ENCODE results near the gene C2orf92.
"Not testable (repeated sequence)": the region's sequence is repeated elsewhere in the genome, so short reads cannot be mapped to it uniquely, and the experiment has no call there.

C2orf92 gene

DNA sequence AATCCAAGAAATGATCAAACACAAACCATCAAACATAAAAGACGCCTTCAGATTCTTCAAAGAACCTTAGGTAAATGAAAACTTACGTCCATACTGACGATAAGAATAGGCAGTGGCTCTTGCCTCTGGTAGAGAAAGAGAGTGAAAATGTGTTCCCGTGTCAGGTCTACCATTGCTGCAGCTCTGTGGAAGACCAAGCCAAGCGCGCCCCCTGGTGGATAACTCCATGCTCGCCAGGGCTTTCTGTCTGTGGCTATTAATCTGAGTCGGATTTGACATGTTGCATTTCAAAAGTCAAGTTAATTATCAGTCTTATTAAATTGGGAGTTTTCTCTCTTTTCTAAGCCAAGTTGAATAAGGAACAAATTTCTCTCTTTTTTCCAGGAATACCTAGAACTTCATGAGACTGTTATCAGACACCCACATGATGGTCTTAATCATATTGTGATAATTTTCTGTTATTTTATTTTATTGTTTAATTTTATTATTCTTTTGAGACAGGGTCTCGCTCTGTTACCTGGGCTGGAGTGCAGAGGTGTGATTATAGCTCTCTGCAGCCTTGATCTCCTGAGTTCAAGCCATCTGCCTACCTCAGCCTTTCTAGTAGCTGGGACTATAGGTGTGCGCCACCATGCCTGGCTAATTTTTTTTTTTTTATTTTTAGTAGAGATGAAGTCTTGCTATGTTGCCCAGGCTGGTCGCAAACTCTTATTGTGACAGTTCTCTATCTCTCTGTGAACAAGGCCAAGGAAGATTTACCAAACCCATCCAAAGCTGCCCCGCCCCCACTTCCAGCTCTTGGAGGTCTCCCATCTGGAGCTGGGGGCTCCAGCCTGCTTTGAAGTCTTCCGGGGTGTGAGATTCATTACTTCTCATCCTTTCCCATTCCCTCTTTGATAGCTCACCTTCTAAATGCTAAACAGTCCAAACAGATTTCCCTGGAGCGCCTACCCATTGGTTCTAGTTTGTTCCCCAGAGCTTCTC lies 28.0 kb downstream of the C2orf92 start:
- DNase-seq: peak; percentile 53 to 87

DNA sequence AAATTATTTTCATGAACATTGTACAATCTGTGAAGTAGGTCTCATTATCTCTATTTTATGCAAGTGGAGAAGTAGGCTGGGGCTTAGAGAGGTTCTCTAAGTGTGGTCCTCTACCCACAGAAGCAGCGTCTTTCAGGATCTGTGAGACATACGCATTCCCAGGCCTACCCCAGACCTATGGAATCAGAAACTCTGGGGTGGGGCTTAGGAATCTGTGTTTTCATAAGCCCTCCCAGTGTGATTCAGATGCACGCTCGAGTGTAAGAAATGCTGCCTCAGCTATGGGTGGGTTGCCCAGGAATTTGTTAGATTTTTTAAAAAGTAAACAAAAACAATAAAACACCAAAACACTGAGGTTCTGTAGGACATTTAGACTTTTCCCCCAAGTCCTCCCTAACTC lies 29.0 kb downstream of the C2orf92 start:
- DNase-seq: no peak

DNA sequence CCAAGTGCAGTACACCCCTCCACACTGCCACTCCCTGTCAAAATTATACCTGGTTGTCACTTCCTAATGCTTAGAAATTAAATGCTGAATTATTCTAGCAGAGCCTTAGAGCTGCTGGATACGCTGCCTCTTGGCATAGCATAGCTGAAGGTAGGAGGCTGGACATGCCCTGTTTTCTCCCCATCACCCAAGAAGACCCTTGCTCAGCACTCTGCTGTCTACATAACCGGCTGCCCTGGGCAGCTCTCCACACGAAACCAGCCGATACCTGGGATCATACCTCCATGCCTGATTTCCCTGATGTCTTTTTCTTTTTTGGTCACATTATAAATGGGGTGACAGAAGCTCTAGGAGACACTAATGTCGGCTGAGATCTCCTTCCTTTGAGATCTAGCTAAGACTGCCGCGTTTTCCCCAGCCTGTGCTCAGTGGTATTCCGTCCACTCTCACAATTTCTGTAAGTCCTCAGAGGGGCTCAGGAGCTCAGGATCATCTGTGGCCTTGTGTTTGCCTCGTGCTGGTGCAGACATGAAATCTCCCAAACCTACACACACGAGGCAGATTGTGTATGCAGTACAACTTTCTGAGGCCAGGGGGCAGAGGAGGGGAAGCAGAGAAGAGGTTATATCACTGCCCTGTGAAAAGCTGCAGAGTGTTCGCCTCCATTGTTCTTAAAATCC lies 30.4 kb downstream of the C2orf92 start:
- peak; percentile 26 to 56 for DNase-seq

DNA sequence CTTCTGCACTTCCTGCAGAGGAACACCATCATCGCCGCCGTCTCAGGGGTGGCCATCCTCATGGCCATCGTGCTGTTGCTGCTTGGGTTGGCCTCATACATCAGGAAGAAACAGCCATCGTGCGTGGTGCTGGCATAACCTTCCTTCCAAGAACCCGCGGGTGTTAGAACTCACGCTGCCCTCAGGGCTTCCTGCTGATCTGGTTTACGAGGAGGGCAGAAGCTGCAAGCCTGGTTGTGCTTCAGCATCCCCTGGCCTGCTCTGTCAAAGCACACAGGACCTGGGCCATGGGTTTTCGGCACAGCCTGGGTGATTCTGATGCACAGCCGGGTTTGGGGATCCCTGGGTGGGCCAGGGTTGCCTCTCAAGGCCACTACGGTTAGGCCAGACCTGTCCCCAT lies 31.7 kb downstream of the C2orf92 start:
- DNase-seq: no peak

DNA sequence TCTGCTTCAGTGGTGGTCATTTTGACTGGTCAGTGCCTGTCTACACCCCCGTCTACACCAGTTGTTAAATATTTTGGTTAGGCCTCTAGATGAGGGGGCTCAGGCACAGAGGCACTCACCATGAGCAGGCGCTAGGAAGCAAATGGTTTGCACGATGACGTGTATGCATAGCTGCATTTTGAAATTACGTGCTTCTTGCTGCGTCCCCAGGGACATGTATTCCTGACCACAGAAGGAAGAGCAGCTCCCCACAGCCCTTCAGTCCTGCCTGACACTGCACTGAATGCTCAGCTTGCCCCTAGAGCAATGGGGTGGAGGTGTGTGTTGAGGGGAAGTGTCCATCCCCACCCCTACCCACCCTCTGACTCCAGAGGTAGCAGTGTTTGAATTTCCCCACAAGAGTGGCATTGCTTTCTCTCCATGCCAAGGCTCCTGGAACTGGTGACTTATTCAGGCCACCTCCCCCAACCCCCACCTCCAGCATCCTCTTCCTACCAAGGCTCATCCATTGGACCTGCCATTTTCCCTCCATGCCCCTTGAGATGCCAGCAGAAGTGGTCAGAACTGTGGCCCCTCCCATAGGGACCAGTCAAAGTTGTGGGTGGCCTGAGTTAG lies 32.4 kb downstream of the C2orf92 start:
- no peak for DNase-seq

DNA sequence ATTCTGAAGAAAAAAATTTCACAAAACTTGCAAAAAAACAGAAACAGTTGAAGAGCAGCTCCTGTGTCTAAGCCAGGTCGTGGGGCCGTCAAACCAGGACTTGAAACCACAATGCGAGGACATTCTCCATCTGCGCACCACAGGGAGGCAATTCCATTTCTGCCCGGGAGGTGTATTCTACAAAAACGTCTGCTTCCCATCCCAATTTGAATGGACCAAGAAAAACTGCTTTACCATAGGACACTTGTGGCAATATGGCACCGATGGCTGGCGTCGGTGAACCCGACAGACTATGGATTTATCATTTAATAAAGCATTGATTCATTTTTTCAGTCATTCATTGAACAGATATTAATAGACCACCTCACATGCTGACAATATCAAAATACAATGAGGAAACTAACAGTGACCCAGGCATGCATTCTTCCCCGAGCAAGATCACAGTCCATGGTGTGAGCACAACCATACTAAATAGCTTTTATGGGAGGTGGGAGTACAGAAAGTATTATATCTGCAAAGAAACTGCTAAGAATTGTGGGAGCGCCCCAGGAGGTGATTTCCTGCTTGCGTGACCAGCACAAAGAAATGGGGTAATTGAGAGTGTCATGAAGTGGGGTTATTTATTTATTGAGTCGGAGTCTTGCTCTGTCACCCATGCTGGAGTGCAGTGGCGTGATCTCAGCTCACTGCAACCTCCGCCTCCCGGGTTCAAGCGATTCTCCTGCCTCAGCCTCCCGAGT lies 33.4 kb downstream of the C2orf92 start:
- no peak for DNase-seq

DNA sequence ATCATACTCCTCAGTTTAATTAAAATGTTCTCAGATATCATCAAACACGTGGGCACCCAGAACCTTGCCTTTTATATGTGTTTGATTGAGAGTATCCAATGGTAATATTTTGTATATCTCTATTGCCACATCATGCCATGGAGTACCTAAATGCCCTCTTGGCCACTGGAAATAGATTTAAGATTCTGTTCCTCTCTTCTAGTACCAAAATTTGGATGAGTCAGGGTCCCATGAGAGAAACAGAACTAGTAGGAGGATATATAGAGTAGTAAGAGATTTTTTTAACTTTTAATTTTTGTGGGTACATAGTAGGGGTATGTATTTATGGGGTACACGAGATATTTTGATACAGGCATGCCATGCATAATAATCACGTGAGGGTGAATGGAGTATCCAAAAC lies 34.2 kb downstream of the C2orf92 start:
- no peak for DNase-seq

DNA sequence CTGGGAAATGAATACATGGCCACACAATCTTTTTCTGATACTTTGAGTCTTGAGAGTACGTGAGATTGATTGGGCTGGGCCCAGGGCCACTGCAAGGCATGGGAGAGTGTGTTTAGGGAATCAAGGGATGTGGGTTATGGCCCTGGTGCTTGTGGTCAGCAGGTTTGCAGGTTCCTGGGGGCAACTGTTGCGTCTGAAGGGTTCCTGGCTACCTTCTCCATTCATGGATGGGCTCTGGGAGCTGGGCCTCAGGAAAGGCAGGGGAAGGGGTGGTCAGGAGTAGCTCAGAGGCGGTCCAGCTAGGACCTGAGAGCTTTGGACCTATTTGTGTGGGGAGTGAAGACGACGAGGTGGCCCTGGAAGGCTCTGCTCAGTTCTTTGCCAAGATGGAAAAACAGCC lies 35.5 kb downstream of the C2orf92 start:
- no peak for DNase-seq

DNA sequence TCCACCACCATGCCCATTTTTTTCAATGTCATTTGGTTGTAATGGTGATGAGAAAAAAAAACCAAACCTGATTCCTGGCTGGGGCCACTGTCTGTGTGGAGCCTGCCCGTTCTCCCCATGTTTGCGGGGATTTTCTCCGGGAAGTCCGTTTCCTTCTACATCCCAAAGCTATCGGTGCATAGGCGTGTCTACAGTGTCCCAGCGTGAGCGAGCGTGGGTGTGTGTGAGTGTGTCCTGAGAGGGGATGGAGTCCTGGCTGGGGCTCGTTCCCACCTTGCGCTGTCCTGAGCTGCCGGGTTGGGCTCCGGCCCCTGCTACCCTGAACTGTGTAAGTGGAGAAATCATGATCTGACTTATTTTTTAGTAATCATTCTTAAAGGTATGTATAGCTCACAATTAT lies 36.6 kb downstream of the C2orf92 start:
- DNase-seq: no peak

DNA sequence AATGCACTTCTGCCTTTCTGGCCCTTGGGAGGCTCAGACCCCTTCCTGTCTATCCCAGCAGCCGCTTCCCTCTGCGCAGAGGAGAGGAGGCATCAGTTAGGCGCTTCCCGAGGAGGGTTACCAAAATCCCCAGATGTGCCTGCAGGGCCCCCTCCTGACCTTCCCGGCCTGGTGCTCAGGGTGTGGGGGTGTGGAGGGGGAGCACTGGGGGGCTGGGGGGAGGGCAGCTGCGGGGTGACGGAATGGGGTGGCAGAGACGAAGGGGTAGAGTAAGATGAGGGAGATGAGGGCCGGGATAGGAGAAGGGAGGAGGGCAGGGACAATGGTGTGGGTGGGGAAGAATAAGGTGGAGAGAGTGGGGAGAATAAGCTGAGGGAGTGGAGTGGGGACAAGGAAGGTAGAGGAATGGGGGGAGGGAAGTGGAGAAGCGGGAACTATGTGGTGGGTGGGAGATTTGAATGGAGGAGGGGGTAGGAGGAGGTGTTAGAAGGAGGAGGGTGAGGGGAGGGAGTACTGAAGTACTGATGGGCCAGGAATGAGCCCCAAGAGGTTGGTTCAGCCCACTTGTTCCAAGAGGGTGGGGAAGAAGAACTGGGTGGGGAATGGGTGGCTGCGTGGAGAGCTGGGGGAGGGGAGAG lies 37.3 kb downstream of the C2orf92 start:
- no peak for DNase-seq

DNA sequence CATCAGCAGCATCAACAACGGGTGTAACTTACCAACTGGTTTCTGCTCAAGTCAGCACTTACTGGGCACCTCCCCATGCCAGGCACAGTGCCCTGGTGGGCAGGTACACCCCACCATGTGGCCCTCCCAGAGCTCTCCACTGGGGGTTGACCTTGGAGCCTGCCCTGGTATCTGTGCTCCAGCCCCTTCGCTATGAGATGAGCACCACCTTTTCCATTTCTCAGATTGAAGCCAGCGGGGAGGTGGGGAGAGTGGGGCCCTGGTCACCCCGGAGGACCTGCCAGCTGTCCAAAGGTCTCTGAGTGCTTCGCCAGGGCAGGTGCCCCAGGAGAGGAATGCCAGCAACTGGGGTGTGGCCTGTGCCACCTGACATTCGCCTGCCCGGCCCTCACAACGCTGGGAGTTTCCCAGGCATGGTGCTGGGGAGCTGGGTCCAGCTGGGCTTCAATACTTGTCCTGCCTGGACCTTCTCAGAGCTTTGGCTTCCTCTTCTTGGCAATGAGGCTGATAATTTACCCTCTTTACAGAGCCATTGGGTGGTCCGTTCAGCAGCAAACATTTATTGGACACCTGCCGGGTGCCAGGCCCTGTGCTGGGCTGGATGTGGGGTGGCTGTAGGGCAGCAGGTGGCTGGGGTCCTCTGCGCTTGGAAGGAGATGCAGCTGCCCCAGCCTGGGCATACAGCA lies 38.0 kb downstream of the C2orf92 start:
- no peak for DNase-seq

DNA sequence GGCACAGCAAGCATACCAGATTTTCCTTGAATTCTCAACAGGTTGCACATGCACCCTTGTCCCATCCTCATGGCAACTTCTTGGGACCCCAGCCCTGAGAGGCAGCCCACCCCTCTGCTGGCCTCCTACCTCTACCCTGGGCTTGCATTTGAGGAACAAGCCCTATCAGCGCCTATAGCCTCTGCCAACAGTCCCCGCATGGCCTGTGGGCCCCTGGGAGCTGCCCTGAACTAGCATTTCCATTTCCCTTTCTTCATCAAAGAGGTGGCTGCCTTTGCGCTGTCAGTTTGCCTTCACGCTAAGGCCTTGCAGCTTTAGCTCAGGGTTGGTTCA lies 38.5 kb downstream of the C2orf92 start:
- no peak for DNase-seq

DNA sequence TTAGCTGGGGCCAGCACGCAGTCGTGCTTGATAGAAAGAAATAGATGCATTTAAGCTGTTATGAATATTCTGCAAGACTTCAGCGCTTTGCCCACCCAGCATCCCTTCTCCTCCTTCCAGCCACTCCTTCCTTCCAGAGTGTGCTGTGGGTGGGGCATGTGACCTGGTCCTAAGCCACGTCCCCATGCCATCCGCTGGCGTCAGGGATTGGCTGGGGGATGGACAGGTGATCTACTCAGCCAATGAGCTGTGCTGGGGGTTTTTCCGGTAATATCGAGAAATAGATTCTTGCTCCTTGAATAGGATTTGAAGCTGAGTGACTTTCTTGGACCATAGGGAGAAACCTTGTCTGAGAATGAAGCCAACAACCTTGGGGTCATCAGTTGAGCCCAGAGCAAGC lies 39.1 kb downstream of the C2orf92 start:
- DNase-seq: no peak

DNA sequence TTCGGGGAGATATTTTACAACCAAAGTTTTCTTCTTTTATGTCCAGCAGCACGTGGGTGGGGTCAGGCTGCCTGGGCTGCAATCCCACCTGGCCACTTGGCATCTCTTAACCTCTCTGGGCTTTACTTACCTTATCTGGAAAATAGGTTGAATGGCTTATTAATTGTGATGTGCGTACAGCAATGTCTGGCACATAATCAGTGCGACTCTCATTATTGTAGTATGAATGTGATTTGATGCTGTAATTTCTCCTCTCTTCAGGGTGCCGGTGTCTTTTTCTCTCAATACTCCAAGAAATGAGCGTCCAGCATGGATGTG lies 41.8 kb downstream of the C2orf92 start:
- DNase-seq: no peak

DNA sequence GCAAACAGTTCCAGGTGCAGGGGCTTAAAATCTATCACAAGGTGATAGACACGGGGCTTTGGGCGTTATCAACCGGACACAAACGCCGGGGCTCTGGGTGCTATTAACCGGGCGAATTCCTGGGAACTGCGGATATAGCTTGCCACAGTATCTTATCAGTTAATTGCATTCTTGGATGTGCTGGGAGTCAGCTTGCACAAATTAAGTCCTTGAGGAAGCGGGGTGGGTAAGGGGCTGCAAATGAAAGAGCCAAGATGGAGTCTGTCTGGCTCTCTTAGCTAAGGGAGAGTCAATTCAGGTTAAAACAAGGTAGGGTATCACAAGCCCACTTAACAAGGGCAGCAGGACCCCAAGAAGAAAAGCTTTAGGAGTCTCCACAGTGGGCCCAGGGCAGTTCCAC lies 42.7 kb downstream of the C2orf92 start:
- not testable (repeated sequence) for DNase-seq

DNA sequence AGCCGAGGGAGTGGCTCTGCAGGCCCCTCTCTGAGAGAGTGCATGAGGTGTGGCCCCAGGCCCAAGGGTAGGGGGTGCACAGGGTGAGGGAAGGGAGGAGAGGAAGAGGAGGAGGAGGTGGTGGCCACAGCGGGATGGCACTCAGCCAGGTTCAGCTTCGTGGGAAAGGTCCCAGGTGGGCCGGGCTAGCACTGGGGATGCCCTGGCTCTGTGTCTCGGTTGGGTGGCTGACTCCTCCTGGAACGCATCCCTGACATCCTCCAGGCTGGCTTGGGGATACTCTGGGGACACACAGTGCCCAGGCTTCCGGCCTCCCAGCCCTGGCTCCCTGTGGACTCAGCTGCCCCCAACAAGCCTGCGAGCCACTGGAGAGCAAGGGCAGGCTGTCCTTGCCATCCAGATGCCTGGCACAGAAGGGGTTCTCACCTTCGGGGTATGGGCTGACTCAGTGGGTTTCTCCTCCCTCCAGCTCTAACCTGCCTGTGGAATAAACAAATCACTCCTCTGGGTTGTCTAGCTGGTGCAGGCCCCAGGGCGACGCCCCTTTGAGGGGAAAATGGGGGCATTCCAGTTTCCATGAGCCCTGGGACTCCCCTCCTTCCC lies 43.3 kb downstream of the C2orf92 start:
- no peak for DNase-seq

DNA sequence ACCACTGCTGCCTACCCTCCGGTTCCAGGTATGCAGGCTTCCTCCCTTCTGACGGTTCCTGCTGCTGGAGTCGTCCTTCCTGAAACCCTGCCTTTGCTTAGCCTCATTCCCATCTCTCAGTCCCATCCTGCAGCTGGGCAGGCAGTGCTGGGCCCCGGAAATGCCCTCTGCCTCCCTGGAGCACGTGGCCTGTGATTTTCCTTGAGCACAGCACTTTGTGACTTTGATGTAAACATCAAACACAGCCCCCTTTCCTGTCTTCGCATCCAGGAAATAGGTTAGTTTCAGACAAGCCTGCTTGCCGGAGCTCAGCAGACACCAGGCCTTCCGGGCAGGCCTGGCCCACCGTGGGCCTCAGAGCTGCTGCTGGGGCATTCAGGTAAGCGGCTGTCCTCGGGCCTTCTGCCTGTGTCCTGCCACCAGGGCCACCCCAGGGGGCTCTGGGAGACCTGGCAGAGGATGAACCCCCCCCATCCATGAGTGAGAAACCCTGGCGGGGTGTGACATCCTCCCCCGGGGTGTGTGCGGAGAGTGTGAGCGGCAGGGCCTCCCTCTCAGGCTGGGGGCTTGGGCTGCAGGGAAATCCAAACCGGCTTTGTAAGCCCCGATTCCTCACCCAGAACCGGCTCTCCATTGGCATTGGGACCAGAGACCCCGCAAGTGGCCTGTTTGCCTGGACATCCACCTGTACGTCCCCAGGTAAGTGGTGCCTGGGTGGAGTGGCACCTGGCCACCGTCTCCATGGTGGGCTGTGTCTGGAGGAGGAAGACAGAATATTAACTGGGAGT lies 44.0 kb downstream of the C2orf92 start, which contains the start of gene ZAP70:
Gene ZAP70 (plus strand): TSS at position 281 of the 788 bp plus-strand sequence. CDS start 10,461 bp downstream, outside the sequence.
- DNase-seq: no peak

DNA sequence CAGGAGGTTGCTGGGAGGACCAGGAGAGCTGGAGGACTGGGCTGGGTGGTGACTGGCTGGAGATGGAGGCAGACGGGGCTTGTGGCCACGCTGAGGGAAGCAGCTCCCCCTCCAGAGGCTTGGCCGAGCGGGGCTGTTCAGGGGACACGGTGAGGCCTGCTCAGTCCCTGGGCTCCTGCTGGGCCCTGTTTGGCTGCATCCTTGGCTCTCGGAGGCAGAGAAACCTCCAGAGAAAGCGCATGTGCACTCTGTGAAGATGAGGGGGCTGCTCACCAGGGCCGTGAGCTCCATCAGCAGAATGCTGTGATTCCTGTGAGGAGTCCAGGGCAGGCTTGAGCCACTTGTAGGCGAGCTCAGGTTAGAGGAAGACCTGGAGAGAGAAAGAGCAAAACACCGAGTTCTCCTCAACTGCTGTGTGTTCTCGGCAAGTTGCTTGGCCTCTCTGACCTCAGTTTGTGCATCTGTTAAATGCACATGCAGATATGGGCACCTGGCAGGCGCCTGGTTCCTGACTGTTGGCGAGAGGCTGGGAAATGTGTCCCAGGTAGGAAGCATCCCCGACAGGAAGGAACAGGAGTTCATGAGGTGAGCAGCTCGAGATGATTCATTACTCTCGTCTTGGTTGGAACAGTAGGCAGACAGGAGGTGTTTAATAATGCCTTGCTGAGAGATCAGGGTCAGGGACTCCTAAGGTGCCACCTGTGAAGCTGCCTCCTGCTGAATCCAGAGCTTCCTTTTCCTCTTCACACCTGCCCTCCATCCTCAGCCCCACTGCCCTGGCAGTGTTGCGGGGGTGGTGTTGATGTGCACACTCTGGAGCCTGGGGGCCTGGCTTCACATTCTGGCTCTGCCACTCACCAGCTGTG lies 44.8 kb downstream of the C2orf92 start:
- DNase-seq: no peak

DNA sequence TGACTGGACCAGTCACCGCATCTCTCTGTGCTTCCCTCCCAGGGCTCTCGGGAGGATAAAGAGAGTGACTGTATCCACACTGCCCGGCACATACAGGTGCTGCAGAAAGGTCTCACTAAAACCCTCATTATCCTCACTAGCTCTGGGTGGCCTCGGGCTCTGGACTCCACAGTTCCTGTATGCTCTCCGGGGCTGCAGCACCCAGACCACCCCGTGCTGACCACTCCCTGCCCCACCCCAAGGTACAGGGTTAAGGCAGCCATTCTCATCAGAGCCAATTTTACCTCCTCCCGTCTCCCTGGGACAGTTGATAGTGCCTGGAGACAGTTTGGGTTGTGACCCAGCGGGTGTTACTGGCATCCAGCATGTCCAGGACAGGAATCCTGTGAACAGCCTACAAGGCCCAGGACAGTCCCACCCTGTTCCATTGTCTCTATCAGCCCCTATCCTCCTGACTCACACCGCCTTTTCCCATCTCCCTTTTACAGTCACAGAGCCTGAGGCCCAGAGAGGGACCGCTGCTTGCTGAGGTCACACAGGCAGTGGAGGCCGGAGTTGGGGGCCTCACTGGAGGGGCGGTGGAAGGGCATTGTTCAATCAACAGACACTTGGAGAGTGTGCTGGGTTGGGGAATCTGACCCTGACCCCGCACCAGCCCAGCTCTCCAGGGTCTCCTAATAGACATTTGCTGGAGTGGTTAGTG lies 45.6 kb downstream of the C2orf92 start:
- DNase-seq: no peak

All from NCI-H187 (cell line).